Measurements from ENCODE around the gene PKD1L1.

Gene PKD1L1

GRCh38 chr7:47786557-47787248 is 161.6 kb downstream of the PKD1L1 start:
- no peak for DNase-seq

GRCh38 chr7:47785923-47786556 is 162.2 kb downstream of the PKD1L1 start:
- no peak for DNase-seq

- no peak for DNase-seq
These were observed 164.6 kb downstream of the PKD1L1 start for GRCh38 chr7:47783456-47784223.

GRCh38 chr7:47782792-47783191 is 165.5 kb downstream of the PKD1L1 start:
- DNase-seq = no peak

- DNase-seq = no peak
These were observed 166.2 kb downstream of the PKD1L1 start for GRCh38 chr7:47782022-47782421.

GRCh38 chr7:47780555-47780954 is 167.7 kb downstream of the PKD1L1 start:
- no peak for DNase-seq

- no peak for DNase-seq
These were observed 168.9 kb downstream of the PKD1L1 start for GRCh38 chr7:47779341-47779771.

GRCh38 chr7:47778153-47778661 is 170.1 kb downstream of the PKD1L1 start:
- no peak for DNase-seq

- DNase-seq = no peak
These were observed 170.6 kb downstream of the PKD1L1 start for GRCh38 chr7:47777531-47778152.

- no peak for DNase-seq
These were observed 171.9 kb downstream of the PKD1L1 start for GRCh38 chr7:47776335-47776734.

GRCh38 chr7:47775238-47775637 is 173.0 kb downstream of the PKD1L1 start:
- DNase-seq = no peak

GRCh38 chr7:47772492-47772891 is 175.8 kb downstream of the PKD1L1 start:
- no peak for DNase-seq

- no peak for DNase-seq
These were observed 176.3 kb downstream of the PKD1L1 start for GRCh38 chr7:47771990-47772360.

GRCh38 chr7:47771336-47771989 is 176.8 kb downstream of the PKD1L1 start:
- no peak for DNase-seq

GRCh38 chr7:47766126-47766525 is 182.1 kb downstream of the PKD1L1 start:
- no peak for DNase-seq

GRCh38 chr7:47765373-47765979 is 182.8 kb downstream of the PKD1L1 start:
- no peak for DNase-seq

GRCh38 chr7:47764746-47765145 is 183.5 kb downstream of the PKD1L1 start:
- DNase-seq = no peak

GRCh38 chr7:47763063-47763974 is 184.9 kb downstream of the PKD1L1 start:
- no peak for DNase-seq

GRCh38 chr7:47762746-47763062 is 185.6 kb downstream of the PKD1L1 start:
- DNase-seq = no peak

- DNase-seq = no peak
These were observed 186.1 kb downstream of the PKD1L1 start for GRCh38 chr7:47762207-47762606.

- no peak for DNase-seq
These were observed 189.1 kb downstream of the PKD1L1 start for GRCh38 chr7:47759056-47759706.
